ENCODE data around the gene SOD2. TPM values are rescaled to one million over a fixed set of nuclear protein-coding genes. Genes with fewer than 3 reads are reported as not detected.
"Not testable (repeated sequence)": the region's sequence is repeated elsewhere in the genome, so short reads cannot be mapped to it uniquely, and the experiment has no call there.

Gene SOD2
- total RNA-seq, 1 donor = 775 TPM

DNA sequence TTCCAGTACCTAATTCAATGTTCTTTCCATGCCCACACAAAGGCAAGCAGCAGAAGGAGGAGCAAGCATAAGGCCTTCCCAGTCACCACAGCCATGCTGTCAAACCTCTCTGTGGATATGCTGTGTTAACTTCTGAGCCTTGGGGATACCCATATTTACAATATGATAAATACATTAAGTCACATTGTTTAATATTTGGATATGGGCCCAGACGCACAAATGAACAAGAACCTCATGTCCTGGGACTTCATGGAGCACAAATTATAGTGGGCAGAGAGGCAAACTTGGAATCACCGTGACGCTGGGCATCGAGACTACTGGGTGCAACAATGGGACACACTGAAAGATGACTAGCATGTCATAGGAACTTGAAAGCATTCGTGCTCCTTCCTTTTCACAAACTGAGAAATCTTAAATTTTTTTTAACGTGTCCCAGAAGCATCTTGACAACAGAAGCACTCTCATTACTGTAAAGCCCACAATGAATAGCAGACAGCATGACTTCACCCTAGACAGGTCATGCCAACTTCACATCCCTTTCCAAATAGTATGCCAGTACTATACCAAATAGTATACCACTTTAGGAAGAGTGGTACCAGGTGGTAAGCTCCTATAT lies 16.0 kb downstream of the SOD2 start:
- H3K4me3 ChIP-seq (ENCODE audit: low read depth, low read length) = no peak overlapping the region
- TF ChIP-seq, protein P1, sequence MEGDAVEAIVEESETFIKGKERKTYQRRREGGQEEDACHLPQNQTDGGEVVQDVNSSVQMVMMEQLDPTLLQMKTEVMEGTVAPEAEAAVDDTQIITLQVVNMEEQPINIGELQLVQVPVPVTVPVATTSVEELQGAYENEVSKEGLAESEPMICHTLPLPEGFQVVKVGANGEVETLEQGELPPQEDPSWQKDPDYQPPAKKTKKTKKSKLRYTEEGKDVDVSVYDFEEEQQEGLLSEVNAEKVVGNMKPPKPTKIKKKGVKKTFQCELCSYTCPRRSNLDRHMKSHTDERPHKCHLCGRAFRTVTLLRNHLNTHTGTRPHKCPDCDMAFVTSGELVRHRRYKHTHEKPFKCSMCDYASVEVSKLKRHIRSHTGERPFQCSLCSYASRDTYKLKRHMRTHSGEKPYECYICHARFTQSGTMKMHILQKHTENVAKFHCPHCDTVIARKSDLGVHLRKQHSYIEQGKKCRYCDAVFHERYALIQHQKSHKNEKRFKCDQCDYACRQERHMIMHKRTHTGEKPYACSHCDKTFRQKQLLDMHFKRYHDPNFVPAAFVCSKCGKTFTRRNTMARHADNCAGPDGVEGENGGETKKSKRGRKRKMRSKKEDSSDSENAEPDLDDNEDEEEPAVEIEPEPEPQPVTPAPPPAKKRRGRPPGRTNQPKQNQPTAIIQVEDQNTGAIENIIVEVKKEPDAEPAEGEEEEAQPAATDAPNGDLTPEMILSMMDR (IDR thresholded peaks at IDR 0.05; ENCODE audit: insufficient read depth, low read depth, low read length) = no peak
- no peak for DNase-seq (ENCODE audit: low read depth)

DNA sequence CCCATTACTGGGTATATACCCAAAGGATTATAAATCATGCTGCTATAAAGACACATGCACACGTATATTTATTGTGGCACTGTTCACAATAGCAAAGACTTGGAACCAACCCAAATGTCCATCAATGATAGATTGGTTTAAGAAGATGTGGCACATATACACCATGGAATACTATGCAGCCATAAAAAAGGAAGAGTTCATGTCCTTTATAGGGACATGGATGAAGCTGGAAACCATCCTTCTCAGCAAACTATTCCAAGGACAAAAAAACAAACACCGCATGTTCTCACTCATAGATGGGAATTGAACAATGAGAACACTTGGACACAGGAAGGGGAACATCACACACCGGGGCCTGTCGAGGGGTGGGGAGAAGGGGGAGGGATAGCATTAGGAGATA lies 16.8 kb downstream of the SOD2 start:
- DNase-seq (ENCODE audit: low read depth); H3K4me3 ChIP-seq (ENCODE audit: low read depth, low read length): not testable (repeated sequence)

DNA sequence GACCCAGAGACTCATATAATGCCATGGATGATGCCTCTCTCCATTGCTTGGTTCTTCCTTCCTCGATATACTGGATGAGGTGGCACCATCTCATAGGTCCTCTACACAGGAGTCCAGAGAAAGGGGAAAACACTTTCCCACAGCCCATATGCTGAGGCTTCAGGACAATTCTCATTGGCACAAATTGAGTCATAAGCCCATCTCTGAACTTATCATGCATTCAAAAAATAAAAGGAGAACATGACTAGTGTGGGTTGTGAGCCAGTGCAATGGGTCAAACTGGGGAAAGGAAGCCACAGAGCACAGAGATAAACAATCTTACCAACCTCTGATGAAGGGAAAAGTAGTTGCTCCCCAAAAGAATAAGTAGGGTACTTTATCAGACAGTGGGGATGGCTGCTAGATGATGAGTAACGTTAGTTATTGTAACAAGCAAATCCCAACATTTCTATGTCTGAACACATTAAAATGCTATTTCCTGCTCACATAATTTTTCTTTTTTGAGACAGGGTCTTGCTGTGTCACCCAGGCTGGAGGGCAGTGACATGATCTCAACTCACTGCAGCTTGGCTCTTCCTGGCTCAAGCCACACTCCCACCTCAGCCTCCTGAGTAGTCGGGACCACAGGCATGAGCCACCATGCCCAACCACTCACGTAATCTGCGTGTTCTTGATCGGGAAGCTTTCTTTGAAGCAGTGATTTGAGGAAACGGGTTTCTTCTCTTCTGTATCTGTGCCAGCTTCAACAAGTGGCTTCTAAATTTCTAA lies 27.0 kb downstream of the SOD2 start:
- no peak for DNase-seq (ENCODE audit: low read depth)
- no peak overlapping the region for H3K4me3 ChIP-seq (ENCODE audit: low read depth, low read length)
- TF ChIP-seq, protein P1 (IDR thresholded peaks at IDR 0.05; ENCODE audit: insufficient read depth, low read depth, low read length) = no peak

DNA sequence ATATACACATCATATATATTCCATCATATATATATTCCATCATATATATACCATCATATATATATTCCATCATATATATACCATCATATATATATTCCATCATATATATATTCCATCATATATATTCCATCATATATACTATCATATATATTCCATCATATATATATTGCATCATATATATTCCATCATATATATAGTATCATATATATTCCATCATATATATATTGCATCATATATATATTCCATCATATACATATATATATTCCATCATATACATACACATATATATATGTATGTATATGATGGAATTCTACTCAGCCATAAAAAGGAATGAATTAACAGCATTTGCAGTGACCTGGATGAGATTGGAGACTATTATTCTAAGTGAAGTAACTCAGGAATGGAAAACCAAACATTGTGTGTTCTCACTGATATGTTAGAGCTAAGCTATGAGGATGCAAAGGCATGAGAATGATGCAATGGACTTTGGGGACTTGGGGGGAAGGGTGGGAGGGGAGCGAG lies 29.6 kb downstream of the SOD2 start:
- DNase-seq (ENCODE audit: low read depth); H3K4me3 ChIP-seq (ENCODE audit: low read depth, low read length): not testable (repeated sequence)

DNA sequence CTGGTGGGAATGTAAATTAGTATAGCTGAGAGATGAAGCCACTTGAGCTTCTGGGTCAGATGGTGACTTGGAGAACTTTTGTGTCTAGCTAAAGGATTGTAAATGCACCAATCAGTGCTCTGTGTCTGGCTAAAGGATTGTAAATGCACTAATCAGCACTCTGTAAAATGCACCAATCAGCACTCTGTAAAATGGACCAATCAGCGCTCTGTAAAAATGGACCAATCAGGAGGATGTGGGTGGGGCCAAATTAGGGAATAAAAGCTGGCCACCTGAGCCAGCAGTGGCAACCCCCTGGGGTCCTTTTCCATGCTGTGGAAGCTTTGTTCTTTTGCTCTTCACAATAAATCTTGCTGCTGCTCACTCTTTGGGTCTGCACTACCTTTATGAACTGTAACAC lies 31.1 kb downstream of the SOD2 start:
- not testable (repeated sequence) for DNase-seq (ENCODE audit: low read depth); H3K4me3 ChIP-seq (ENCODE audit: low read depth, low read length)

DNA sequence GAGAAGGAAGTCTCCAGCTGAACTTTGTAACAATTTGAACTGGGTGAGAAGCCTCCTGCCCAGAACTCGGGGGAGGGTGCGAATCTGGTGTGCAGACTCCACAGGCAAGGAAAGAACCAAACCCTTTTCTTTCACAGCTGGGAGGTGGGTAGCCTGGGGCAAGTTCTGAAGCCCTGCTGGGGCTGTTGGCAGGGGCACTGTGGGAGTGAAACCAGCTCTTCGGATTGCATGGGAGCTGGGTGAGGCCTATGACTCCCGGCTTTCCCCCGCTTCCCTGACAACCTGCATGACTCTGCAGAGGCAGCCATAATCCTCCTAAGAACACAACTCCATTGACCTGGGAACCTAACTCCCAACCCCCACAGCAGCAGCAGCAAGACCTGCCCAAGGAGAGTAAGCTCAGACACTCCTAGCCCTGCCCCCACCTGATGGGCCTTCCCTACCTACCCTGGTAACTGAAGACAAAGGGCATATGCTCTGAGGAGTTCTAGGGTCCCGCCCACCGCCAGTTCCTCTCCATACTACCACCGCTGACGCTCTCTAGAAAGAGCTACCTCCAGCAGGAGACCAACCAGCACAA lies 37.5 kb downstream of the SOD2 start:
- TF ChIP-seq, protein P1 (IDR thresholded peaks at IDR 0.05; ENCODE audit: insufficient read depth, low read depth, low read length) = no peak
- DNase-seq (ENCODE audit: low read depth) = no peak
- H3K4me3 ChIP-seq (ENCODE audit: low read depth, low read length) = no peak overlapping the region

DNA sequence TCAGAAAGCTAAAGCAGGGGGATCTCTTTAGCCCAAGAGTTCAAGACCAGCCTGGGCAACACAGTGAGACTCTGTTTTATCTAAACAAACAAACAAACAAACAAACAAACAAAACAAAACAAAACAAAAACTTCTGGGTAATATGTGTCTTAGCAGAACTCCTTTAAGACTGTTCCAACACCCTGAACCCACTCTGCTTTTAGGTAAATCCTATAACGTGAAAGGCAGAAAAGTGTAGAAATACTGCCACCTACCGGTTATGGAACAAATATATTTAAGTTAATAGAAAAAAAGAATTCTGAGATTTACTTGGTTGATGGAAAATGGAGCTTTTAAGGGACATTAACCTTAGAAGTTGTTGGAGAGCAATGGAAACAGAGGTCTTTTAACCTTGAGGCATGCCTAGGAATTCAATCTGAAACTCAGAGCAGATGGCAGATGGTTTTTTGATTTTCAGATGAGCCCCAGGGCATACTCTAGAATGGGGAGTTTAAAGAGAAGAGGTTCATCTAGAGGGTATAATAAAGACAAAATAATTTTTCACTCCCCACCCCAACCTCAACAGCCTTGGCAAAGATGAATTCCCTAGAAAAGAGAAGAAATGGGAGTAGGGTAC lies 38.5 kb downstream of the SOD2 start:
- H3K4me3 ChIP-seq (ENCODE audit: low read depth, low read length) = no peak overlapping the region
- DNase-seq (ENCODE audit: low read depth) = peak; percentile 65
- TF ChIP-seq, protein P1 (IDR thresholded peaks at IDR 0.05; ENCODE audit: insufficient read depth, low read depth, low read length) = peak; percentile 50

DNA sequence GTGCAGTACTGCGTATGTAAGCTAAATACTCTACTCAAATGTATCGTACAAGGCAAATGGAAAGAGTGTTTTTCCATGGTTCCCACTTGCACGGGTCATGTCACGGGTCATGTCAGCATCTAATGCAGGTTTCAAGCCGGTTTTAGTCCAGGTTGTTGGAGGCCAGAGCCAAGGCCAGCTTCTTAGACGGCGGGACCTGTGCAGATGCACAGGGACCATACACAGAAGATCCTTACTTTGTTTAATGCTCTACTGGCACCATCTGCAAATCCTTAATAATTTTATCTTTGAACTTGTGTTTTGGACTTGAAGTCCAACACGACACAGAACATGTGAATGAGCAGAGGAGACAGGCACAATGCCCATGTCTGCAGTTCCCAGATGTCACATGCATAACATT lies 42.7 kb downstream of the SOD2 start:
- no peak for DNase-seq (ENCODE audit: low read depth)
- TF ChIP-seq, protein P1 (IDR thresholded peaks at IDR 0.05; ENCODE audit: insufficient read depth, low read depth, low read length) = no peak
- no peak overlapping the region for H3K4me3 ChIP-seq (ENCODE audit: low read depth, low read length)

Measured in fibroblast of villous mesenchyme (primary cell).